ENCODE results near the gene RTEL1.

DNA sequence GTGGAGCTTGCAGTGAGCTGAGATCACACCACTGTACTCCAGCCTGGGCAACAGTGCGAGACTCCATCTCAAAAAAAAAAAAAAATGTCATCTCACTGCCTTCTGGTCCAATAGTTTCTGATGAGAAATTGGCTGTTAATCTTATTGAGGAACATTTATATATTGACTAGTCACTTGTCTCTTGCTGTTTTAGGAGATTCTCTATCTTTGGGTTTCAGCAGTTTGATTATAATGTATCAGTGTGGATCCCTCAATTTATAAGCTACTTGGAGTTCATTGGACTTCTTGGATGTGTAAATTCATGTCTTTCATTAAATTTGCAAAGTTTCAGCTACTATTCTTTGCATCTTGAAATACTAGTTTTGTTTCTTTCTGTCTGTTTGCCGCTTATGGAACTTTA is 60.9 kb downstream of the RTEL1 start:
- TF ChIP-seq, protein P1, sequence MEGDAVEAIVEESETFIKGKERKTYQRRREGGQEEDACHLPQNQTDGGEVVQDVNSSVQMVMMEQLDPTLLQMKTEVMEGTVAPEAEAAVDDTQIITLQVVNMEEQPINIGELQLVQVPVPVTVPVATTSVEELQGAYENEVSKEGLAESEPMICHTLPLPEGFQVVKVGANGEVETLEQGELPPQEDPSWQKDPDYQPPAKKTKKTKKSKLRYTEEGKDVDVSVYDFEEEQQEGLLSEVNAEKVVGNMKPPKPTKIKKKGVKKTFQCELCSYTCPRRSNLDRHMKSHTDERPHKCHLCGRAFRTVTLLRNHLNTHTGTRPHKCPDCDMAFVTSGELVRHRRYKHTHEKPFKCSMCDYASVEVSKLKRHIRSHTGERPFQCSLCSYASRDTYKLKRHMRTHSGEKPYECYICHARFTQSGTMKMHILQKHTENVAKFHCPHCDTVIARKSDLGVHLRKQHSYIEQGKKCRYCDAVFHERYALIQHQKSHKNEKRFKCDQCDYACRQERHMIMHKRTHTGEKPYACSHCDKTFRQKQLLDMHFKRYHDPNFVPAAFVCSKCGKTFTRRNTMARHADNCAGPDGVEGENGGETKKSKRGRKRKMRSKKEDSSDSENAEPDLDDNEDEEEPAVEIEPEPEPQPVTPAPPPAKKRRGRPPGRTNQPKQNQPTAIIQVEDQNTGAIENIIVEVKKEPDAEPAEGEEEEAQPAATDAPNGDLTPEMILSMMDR (IDR thresholded peaks at IDR 0.05), result no peak
- TF ChIP-seq POLR2A (IDR thresholded peaks at IDR 0.05), result no peak

Data from body of pancreas (tissue), 4 donors.